Tongue (tissue), 2 donors: ENCODE measurements around the gene STK32C. TPM values are rescaled to one million over a fixed set of nuclear protein-coding genes. Genes with fewer than 3 reads are reported as not detected.
A peak's percentile ranks its signal among the peaks of the same experiment; 100 is the strongest.

ENCODE experiments used
- DNase-seq: peaks from one replicate; pipeline ENCODE4 v3.0.0-alpha.2; 2015
- total RNA-seq: library from RNA; depleted of rRNA; stranded (reverse); fragments of >200 nt; gene quantifications from one replicate; pipeline ENCODE4 v1.2.3, GENCODE V29; 2014

STK32C gene
- total RNA-seq, 1 donor from 2014 or later = 7.8 TPM

DNA sequence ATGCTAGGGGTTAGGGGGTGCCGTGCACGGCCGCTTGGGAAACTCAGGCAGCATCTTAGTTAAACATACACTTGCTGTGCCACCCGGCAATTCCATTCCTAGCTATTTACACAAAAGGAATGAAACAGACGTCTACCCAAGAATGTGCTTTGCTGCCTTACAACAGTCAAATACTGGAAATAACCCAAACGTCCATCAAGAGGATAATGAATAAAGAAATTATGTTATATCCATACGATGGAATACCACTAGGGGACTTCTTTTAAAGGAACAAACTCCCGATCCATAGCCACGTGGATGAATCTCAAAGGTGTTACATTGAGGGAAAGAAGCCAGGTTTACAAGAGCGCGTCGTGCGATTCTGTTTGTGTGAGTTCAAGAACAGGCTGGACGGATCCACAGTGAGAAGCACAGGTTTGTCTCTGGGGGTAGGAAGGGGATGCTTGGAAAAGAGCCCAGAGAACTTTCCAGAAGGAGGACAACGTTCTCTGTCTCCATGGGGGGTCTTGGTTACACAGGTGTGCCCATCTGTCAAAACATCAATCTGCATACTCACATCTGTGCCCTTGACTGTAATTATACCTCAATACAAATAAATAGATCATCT is 41.8 kb downstream of the STK32C start:
- DNase-seq = no peak

DNA sequence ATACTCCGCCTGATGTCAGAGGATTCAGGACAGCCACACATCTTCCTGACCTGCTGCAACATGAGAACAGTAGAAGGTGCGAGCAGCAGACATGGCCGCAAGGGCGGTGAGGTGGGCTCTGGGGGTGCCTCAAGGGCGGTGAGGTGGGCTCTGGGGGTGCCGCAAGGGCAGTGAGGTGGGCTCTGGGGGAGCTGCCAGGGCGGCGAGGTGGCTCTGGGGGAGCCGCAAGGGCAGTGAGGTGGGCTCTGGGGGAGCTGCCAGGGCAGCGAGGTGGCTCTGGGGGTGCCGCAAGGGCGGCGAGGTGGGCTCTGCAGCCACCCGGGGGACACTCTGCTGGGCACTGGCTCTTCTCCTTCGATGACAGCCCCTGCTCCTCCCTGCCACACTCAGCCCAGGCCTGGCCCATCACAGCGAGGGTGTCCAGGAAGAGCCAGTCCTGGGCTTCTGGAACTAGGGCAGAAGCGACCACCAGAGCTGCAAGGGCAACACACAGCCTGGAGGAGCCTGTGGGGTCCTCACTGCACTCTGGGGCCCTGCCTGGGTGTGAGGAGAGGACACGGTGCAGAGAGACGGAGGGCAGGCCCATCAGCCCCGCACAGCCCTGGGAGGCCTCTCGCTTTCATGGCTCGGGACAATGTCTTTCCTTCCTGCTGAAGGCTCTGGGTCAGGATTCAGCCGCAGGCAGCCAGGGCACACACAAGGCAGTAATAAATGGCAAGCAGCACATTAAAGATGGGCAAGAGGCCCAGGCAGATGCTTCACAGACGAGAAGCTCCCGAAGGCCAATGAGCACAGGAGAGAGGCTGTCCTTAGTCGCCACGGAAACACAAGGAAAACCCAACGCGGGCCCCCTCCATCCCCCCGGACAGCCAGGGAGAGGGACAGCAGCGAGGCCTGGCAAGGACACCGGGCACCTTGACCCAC is 42.5 kb downstream of the STK32C start:
- DNase-seq = peak; percentile 51

DNA sequence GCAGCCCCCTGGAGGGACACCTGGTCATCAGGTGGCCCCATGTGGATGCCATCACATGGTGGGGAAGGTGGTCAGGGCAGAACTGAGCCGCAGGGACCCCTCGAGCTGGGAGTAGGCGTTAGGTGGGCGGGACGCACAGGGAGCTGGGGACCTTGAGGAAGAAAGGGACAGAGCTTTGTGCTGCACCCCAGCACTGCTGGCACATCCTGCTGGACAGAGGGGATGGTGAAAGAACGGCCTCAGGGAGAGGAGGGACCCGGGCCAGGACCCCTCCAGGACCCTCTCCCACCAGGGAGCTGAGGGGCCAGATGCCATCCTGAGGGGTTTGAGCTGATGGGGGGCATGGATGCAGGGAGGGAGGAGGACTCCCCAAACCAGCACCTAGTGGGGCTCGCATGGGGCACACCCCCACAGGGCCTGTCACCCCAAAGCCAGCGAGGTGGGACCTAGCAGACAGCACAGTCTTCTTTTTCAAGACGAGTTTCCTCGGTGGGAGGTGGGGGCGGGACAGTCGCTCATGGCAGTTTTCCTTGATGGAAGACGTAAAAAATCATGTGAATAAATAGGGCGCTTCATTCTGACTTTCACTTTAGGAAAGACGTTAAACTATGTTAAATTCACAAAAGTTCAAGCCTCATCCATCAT is 43.3 kb downstream of the STK32C start:
- no peak for DNase-seq

DNA sequence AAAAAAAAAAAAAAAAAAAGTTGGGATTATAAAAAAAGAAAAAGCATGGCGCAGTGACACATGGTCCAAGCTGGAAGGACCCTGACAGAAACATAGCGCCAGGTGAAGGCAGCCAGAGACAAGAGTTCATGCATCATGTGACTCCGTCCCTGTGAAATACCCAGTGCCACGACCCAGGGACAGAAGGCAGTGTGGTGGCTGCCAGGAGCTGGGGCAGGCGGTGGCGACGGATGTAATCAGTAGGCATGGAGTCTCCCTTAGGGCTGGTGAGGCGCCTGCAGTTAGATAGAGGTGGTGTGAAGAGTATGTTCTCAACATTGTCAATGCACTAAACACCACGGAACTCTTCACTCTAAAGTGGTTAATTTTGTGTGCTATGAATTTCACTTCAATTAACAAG is 43.9 kb downstream of the STK32C start:
- DNase-seq = no peak

DNA sequence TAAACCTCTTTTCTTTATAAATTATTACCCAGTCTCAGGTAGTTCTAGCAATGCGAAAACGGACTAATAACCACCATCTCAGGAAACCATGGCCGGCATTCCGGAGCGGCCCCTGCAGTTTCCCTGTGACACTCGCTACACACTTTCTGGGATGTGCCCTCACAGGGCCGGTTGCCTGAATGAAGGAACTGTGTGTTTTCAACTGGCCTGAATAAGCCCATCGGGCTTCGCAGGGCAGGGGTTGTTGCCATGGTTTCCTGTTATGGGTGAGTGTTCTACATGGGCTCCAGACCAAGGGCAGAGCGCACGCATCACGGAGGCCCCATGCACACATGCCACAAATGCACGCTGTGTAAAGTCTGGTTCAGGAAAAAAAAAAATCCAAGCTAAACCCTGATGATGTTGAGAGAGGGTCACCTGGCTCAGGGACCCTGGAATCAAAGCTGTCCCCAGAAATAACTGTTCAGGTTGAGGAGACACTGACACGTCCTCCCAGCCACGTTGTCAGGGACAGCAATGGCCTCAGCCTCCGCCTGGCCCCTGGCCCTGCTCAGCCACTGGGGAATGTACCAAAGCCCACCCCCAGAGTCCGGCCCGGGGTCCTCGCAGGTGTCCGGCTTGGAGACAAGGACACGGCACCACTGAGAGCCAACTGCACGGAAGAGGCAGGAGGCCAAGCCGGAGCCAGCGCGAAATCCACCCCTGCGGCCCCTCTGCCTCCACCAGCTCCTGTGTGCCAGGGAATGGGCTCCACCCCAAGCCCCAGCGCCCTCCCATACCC is 47.9 kb downstream of the STK32C start:
- no peak for DNase-seq

DNA sequence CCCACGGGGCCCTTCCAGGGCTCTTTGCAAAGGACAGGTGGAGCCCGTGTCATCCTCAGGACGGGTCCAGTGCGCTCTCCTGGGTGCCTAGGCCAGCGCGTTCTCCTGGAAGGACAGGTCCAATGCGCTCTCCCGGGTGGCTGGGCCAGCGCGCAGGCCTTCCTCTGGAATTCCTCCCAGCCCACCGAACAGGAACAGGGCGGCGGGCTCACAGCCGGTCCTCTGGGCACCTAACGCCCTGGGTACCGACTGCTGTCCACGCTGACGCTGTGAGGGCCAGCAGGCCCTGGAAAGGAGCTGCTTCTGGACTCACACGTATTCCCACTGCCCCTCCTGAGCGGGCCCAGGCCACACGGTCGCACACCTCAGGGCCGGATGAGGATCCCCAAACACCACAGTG is 49.3 kb downstream of the STK32C start:
- DNase-seq = no peak

DNA sequence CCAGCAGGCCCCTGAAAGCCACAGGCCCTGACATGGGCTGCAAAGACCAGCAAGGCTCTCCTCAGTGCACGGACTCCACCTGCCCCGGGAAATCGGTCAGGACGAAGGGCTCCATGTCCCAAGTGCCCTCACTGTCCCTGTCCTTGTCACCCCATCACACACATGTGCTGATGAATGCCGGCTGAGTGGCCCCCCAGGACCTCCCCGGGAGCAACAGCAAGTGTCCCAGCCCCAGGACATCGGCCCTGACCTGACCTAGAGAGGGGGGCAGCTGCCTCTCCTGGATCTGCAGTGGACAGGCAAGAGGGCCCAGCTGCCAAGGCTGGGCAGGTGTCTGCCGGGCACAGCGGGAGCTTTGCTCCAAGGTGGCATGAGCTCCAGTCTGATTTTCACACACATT is 49.8 kb downstream of the STK32C start:
- no peak for DNase-seq

DNA sequence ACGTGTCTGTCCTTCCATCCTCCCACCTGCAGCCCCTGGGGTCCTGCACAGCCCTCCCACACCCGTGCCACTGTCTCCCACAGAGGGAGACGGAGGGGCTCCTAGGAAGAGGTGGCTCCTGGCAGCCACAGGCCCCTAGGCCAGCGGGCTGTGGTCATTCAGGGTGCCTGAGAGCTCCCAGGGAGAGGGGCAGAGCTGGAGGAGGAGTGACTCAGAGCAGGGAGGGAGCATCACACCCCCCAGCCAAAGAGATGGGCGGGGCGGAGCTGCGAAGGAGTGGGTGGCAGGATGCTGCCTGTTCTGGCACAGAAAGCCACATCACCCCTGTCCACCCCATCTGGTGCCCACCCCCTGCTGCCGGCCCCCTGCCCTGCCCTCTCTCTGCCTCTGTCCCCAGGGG is 50.5 kb downstream of the STK32C start:
- no peak for DNase-seq

DNA sequence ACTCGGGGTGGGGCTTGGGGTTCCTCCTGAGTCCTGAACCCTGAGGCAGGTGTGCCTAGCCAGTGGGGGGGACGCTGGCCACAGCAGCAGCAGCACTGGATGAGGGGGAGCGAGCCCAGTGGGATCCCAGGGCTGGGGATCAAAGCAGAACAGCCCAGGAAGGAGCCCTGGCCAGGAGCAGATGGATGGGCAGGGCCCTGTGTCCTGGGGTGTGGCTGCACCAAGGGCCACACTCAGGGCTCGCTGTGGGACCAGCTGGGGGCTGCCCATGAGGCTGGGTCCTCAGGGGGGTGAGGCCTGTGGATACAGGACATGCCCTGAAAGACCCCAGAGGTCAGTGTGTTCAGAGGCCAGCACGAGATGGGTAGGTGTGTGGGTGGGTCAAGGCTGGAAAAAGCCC is 50.9 kb downstream of the STK32C start:
- no peak for DNase-seq

DNA sequence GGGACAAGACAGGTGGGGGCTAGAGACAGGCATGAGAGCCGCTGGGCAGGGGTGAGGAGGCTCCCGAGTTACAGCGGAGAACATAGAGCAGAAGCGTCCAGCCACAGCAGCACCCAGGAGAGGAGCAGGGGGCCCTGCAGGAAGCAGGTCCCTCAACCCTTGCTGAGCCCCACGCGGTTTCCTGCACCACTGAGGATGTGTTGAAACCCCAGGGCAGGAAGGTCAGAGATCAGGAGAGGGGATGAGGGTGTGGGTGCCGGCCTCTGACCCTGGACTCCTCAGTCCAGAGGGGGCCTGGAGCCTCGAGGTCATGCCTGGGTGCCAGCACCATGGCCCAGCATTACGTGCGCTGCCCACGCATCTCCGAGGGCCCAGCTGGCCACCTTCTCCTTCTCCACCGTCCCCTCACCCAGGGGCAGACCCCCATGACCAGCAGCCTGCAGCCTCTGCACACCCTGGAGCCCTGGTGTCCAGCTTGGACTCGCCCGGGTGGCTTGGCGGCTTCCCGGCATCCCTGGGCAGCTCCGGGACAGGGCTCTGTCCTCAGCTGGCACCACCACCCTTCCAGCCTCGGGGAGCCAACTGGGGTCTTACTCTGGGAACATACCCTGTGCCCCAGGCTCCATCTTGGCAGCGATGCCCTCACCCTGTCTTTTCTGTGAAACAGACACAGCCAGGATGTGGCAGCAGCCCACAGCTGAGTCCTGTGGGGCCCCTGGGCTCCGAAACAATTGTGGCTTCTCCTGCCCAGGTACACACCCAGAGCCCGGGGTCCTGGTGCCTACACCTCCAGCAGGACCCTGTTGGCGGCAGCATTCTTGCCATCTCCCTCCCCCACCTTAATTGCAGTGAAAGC is 52.0 kb downstream of the STK32C start:
- no peak for DNase-seq

DNA sequence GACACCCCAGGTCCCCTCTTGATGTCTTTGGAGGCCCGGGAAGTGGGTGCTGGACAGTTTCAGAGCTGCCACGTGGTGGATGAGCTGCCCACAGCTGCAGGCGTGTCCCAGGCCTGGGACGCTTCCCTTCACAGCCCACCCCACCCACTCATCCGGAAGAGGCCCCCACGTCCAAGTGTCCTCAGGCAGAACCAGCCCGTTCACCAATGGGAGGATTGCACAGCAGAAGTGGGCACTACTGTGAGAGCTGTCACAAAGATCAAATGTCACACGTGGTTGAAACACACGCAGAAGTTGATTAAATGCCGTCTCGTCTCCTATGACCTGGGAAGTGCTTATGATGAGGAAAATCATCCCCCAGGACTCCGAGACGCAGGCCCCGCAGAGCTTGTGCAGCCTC is 52.9 kb downstream of the STK32C start:
- no peak for DNase-seq

DNA sequence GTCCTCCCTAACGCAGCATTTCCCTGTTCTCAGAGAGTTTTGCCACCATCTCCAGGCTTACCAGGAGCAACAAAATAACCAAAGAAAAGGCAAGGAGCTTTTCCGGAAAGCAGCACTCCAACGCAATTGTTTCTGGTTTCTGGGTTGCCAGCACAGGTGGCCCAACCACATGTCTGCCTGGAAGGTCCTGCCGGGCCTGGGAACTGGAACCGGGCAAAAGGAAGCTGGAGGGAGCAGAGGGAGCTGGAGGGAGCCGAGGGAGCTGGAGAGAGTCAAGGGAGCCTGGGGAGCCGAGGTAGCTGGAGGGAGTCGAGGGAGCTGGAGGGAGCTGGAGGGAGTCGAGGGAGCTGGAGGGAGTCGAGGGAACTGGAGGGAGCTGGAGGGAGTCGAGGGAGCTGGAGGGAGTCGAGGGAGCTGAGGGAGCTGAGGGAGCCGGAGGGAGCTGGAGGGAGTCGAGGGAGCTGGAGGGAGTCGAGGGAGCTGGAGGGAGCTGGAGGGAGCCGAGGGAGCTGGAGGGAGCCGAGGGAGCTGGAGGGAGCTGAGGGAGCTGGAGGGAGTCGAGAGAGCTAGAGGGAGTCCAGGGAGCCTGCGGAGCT is 54.6 kb downstream of the STK32C start:
- no peak for DNase-seq

DNA sequence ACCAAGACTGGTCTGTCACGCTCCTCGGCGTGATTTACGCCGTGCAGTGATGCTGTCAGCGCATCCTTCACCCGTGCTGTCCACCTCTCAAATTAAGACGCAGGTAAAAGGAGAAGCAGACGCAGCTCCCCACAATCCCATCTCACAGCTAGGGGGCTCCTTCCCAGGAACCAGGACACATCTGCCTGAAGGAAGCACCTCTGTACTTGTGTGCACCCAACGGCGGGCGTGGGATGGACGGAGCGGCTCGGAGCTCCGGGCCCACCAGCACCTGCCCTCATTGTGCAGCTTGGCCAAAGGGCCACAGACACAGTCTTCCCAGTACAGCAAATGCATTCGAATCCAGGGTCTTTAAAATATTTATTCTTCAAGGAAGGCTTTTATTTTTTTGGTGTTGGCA is 55.3 kb downstream of the STK32C start:
- DNase-seq = no peak

DNA sequence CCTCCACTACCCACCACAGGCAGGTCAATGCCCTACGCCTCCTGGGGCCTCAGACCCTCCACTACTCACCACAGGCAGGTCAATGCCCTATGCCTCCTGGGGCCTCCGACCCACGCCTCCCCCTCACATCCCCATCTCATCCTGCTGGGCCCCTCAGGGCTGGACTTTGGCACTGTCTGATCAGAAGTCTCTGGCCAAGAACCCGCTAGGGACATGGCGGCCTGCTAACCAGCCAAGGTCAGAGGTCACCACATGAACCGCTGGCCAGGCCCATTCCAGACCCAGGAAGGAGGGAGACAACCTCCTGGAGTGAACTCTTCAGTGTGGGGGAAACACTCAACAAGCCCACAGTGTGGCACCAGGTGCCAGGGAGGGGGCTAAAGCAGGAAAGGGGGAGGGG is 55.8 kb downstream of the STK32C start:
- no peak for DNase-seq

DNA sequence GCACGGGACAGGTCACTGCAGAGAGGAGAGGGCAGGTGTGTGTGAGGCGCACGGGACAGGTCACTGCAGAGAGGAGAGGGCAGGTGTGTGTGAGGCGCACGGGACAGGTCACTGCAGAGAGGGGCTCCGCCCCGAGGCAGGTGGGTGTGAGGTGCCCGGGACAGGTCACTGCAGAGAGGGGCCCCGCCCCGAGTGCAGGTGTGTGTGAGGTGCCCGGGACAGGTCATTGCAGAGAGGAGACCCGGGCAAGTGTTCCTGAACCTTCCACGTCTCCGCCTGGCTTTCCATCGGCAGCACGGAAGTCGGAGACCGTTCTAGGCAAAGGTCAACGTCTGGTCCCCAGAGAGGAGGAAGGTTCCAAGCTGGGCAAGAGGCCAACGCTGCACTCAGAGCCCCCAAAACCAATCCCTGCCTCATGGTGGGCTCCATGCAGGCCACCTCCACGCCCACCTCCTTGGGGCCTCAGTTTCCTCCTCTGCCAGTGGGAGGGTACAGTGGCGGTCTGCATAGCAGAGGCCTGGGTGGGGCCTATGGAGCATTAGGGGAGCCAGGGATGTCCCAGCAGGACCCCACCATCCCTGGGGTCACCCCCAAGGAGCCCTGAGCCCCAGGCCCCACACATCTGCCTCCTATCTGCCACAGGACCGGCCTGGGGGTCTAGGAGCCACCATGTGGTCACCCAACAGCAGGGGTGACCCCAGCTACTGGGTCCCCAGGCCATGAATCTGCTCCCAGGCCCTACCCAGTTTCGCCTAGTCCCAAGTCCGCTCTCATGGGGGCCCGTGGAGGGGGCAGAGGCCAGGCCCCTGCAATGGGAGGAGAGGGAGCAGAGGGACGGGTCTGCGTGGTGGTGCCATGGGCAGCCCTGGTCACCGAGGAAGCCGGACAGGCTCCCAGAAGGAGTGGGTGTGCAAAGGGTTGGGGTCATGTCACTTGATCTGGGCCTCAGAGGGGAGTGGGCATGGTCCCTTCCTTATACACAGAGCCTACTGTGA is 57.0 kb downstream of the STK32C start:
- DNase-seq = no peak

DNA sequence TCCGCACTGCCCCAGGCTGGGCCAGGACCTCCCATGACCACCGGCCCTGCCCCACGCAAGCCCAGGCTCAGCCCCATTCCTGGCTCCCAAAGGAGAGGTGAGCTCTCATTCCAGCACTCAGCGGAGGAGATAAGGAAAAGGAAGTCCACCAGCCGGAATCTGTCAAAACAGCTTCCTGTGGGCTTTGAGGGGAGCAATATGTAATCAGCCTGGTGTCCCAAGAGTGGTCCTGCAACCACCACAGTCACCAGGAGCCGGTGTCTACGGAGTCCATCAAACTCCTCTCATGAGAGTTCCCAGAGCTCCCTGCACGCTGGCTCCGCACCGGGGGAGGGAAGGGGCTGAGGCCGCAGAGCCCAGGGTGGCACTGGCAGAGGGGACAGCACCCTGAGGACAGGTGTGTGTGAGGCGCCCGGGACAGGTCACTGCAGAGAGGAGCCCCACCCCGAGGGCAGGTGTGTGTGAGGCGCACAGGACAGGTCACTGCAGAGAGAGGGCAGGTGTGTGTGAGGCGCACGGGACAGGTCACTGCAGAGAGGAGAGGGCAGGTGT is 57.9 kb downstream of the STK32C start:
- DNase-seq = no peak

DNA sequence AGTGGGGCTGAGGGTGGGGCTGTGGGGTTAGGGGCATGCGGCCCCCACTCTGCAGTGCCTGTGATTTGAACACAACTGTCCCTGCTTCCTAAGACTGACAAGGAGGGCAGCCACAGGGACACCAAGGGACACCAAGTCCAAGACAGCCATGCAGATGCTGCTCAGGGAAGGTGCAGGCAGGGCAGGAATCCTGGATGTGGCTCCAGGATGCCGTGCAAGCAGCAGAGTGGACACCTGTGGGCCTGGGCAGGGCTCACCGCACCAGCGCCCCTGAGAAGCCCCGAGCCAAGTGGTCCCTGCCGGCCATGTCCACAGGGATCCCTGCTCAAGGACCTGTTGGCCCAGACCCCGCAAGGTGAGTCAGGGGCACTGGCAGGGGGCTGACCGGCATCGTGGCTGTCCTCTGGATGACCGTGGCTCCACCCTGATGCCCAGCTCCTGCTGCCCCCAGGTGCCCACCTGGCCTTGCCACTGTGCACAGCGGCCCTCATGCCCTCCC is 58.5 kb downstream of the STK32C start:
- no peak for DNase-seq

DNA sequence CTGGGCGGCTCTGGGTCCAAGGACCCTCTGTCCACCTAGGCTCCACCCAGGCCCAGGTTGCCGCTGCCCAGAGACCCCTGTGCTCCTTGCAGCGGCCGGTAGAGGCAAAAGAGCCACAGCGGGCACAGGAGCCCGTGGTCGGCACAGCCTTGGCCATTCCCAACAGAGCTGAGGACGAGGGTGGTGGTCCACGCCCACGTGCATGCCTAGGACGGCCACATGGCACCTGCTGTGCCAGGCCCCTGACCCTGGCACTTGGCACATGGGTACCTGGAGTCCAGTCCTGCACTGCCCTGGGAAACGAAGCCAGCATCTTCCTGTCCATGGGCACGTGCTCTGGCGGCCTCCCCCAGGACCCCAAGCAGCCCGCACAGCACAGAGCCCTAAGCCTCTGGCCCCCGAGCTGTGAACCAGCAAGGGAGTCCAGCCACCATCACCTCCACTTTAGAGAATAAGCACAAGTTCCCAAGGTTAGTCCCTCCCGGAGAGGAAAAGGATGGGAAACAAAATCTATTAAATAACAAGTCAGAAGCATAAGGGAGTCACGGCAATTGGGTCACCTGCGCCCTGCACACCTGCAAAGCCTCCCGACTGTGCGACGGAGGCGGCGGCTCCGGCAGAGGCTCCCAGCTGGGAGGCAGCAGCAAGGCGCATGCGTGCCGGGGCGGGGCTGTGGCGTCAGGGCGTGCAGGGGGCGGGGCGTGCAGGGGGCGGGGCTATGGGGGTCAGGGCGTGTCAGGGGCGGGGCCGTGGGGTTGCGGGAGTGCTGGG is 59.1 kb downstream of the STK32C start:
- no peak for DNase-seq

DNA sequence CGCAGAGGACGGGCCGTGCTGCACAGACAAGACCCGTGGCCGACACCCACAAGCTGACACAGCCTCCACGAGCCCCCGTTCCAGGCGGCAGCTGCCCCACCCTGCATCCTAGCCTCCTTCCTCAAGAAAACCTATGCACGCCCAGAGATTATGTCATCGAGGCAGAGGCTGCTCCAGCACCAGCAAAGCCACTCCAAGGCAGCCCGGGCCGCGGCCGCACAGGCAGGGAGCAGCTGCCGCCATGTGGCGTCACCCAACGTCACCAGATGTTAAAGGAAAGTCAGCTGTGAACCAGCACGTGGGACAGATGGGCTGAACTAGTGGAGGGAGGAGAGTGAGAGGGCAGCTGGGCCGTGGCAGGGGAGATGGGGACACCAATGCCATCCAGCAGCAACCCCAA is 59.8 kb downstream of the STK32C start:
- DNase-seq = peak; percentile 86
